HFF-Myc (cell line): Measurements from ENCODE around the gene ROM1.

Source experiments
- DNase-seq: peaks from one replicate; pipeline ENCODE4 v3.0.0-alpha.2; 2011; ENCODE audit warnings: low read depth; ENCODE audit errors: extremely low read depth
- H3K4me3 ChIP-seq: replicated peaks from 2 replicates; pipeline ENCODE4 v1.5.1; 2011; ENCODE audit warnings: low read depth, mild to moderate bottlenecking, control low read depth, low read length
- TF ChIP-seq, protein P1 (sequence below): IDR thresholded peaks from 2 replicates; pipeline ENCODE4 v1.5.1; 2012; ENCODE audit warnings: mild to moderate bottlenecking, low read depth, low read length, control low read depth; ENCODE audit errors: missing control alignments

The ROM1 gene

GRCh38 chr11:62621027-62621566 is 8.0 kb downstream of the ROM1 start:
- TF ChIP-seq, protein P1, sequence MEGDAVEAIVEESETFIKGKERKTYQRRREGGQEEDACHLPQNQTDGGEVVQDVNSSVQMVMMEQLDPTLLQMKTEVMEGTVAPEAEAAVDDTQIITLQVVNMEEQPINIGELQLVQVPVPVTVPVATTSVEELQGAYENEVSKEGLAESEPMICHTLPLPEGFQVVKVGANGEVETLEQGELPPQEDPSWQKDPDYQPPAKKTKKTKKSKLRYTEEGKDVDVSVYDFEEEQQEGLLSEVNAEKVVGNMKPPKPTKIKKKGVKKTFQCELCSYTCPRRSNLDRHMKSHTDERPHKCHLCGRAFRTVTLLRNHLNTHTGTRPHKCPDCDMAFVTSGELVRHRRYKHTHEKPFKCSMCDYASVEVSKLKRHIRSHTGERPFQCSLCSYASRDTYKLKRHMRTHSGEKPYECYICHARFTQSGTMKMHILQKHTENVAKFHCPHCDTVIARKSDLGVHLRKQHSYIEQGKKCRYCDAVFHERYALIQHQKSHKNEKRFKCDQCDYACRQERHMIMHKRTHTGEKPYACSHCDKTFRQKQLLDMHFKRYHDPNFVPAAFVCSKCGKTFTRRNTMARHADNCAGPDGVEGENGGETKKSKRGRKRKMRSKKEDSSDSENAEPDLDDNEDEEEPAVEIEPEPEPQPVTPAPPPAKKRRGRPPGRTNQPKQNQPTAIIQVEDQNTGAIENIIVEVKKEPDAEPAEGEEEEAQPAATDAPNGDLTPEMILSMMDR, result no peak
- peak overlapping the region; percentile 72 for H3K4me3 ChIP-seq
- DNase-seq, result no peak

GRCh38 chr11:62621567-62622470 is 8.8 kb downstream of the ROM1 start, which contains the start of gene B3GAT3:
B3GAT3 (minus strand) TSS chr11:62621986; CDS start chr11:62621947, 39 bp downstream.
- peak; percentile 91 for DNase-seq
- peak within 1 kb of the TSS; percentile 72 for H3K4me3 ChIP-seq
- TF ChIP-seq, protein P1, result no peak

DNA sequence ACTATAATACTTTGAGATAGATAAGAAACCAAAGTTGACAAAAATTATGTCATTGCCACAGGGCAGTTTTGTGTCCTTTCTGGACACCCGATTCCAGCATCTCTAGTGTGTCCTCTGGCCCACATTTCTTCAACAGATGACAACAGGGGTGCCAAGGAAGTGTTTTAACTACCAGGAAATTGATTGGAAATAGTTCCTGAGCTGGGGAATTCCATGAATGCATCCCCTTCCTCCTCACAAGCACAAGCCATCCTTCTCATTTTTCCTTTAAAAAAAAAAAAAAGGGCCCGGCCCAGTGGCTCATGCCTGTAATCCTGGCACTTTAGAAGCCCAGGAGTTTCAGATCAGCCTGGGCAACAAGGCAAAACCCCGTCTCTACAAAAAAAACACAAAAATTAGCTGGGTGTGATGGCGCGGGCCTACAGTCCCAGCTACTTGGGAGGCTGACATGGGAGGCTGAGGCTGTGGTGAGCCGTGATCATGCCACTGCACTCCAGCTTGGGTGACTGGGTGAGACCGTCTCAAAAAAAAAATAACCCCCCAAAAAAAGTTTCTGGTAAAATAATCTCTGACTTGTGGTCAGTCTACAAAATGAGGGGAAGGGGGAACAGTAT is 9.5 kb downstream of the ROM1 start:
- DNase-seq, result no peak
- no peak overlapping the region for H3K4me3 ChIP-seq
- TF ChIP-seq, protein P1, result no peak

GRCh38 chr11:62627713-62628112 is 14.7 kb downstream of the ROM1 start:
- no peak for DNase-seq
- no peak overlapping the region for H3K4me3 ChIP-seq
- TF ChIP-seq, protein P1, result no peak

DNA sequence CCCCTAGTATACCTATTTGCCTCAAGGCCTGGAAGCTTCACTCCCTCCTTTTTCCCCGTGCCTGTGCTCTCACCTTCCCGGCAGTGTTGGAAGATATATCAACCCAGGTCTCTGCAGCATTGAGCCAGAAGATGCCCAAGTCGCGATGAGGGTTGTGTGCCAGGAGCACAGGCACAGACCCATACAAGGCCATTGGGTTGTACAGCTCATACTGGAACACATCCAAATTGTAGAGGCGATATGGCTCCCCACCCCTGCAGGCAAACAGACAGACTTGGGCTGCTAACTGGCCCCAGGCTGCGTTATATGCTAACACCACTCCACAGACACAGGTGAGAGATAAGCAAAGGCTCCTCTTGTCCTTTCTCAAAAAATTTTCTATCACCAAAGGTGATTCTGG is 19.4 kb downstream of the ROM1 start:
- no peak overlapping the region for H3K4me3 ChIP-seq
- DNase-seq, result no peak
- TF ChIP-seq, protein P1, result no peak

DNA sequence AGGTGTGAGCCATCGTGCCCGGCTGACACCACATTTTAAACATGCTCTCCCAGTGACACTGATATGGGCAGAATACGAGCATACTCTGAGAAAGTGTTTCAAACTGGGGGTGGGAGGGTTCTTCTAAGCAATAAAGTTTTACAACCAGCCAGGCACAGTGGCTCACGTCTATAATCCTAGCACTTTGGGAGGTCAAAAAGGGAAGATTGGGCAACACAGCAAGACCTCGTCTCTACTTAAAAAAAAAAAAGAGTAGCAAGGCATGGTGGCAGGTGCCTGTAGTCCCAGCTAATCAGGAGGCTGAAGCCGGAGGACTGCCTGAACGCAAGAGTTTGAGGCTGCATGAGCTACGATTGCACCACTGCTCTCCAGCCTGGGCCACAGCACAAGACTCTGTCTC is 31.2 kb downstream of the ROM1 start:
- H3K4me3 ChIP-seq, result no peak overlapping the region
- no peak for DNase-seq
- TF ChIP-seq, protein P1, result no peak
